A673 (cell line): Measurements from ENCODE around the gene CNNM3. TPM values are rescaled to one million over a fixed set of nuclear protein-coding genes. Genes with fewer than 3 reads are reported as not detected.

Experiments used
- BruUV-seq: library from RNA; stranded (reverse); fragments of 400-500 nt; replicated peaks from 2 replicates; lab custom pipeline; 2021; lab: Mats Ljungman, UMichigan
- CTCF ChIA-PET: fragments of 300-600 bp; sonication (Branson Sonifier 250); formaldehyde crosslinking; loops from one replicate; lab custom pipeline; 2022; ENCODE audit warnings: antibody characterized with exemption; lab: Charles Lee
- POLR2A ChIA-PET: fragments of 300-600 bp; sonication (Branson Sonifier 250); formaldehyde crosslinking; loops from one replicate; lab custom pipeline; 2022; ENCODE audit warnings: antibody characterized with exemption; ENCODE audit not compliant: low non-redundant PET; lab: Charles Lee
- DNase-seq: peaks from one replicate; pipeline ENCODE4 v3.0.0-alpha.2; 2015; ENCODE audit warnings: low spot score
- H3K27ac ChIP-seq: fragments of 200-600 bp; sonication (generic); 2 replicates; pipeline ENCODE4 v1.5.1; 2016; ENCODE audit warnings: mixed run types, low read depth, mild to moderate bottlenecking, mixed read lengths, antibody characterized with exemption, low read length; ENCODE audit not compliant: poor library complexity, severe bottlenecking
- H3K27me3 ChIP-seq: fragments of 200-600 bp; sonication (generic); replicated peaks from 2 replicates; pipeline ENCODE4 v1.6.1; 2017; ENCODE audit warnings: mixed run types, low read depth, mild to moderate bottlenecking, mixed read lengths, antibody characterized with exemption, low read length; ENCODE audit not compliant: insufficient read depth, poor library complexity
- H3K36me3 ChIP-seq: fragments of 200-600 bp; sonication (generic); 2 replicates; pipeline ENCODE4 v1.6.1; 2016; ENCODE audit warnings: mixed run types, mild to moderate bottlenecking, mixed read lengths, antibody characterized with exemption, low read length; ENCODE audit not compliant: insufficient read depth, poor library complexity, severe bottlenecking
- H3K4me1 ChIP-seq: fragments of 200-600 bp; sonication (generic); 2 replicates; pipeline ENCODE4 v1.6.1; 2017; ENCODE audit warnings: mixed run types, mild to moderate bottlenecking, mixed read lengths, antibody characterized with exemption, low read length; ENCODE audit not compliant: insufficient read depth, poor library complexity, severe bottlenecking
- H3K4me3 ChIP-seq: fragments of 200-600 bp; sonication (generic); 2 replicates; pipeline ENCODE4 v1.5.1; 2016; ENCODE audit warnings: low read depth, mixed run types, mild to moderate bottlenecking, mixed read lengths, low read length; ENCODE audit not compliant: poor library complexity, severe bottlenecking
- H3K9me3 ChIP-seq: fragments of 200-600 bp; sonication (generic); 2 replicates; pipeline ENCODE4 v1.6.1; 2016; ENCODE audit warnings: mixed run types, low read depth, mild to moderate bottlenecking, mixed read lengths, antibody characterized with exemption, low read length; ENCODE audit not compliant: poor library complexity, severe bottlenecking
- CTCF ChIP-seq: fragments of 300-800, 200-600 bp; sonication (generic); conservative IDR thresholded peaks from 2 replicates; pipeline ENCODE4 v1.5.1; 2017; ENCODE audit warnings: low read depth, mild to moderate bottlenecking, antibody characterized with exemption, low read length, moderate library complexity, mixed read lengths
- EZH2 ChIP-seq: fragments of 200-600 bp; sonication (generic); IDR thresholded peaks from 2 replicates; pipeline ENCODE4 v1.6.1; 2017; ENCODE audit warnings: borderline replicate concordance, low read depth, mild to moderate bottlenecking, mixed read lengths, antibody characterized with exemption, low read length; ENCODE audit not compliant: poor library complexity, severe bottlenecking
- intact Hi-C: fragments of 100-400 bp; cut with micrococcal nuclease; formaldehyde crosslinking; loops from one replicate; pipeline ENCODE4 v1.10.0; 2022; ENCODE audit not compliant: unreplicated experiment
- total RNA-seq: library from RNA; stranded (reverse); gene quantifications from 2 replicates; pipeline ENCODE4 v1.2.3, GENCODE V29; 2021

Gene CNNM3
- total RNA-seq, 1 experiment from 2014 or later, result 20.9 TPM

- Histone ChIP-seq H3K36me3 (peaks cover 18% of the 10 kb centered on the region), H3K27me3 (no peaks in the 10 kb centered on the region), H3K4me3 (no peak overlapping the region), H3K4me1 (no peaks in the 10 kb centered on the region), H3K9me3 (no peaks in the 10 kb centered on the region), H3K27ac (no peak overlapping the region)
- intact Hi-C loops, result no loop called here
- BruUV-seq, result no TSS peak
- ChIA-PET POLR2A (interaction anchor here (0.5 kb wide), 1 partner anchor 669 kb away, joined by 6 read pairs; no protein-coding TSS in a partner anchor), CTCF (no interaction called here)
- no peak for TF ChIP-seq EZH2
- TF ChIP-seq CTCF, result no peak
- no peak for DNase-seq
Observed at GRCh38 chr2:96835830-96836229, 19.8 kb downstream of the CNNM3 start.

- Histone ChIP-seq H3K27me3 (no peaks in the 10 kb centered on the region), H3K36me3 (peaks cover 10% of the 10 kb centered on the region), H3K4me3 (no peak overlapping the region), H3K9me3 (no peaks in the 10 kb centered on the region), H3K27ac (no peak overlapping the region), H3K4me1 (no peaks in the 10 kb centered on the region)
- intact Hi-C loops, result no loop called here
- no peak for DNase-seq
- no TSS peak for BruUV-seq
- no peak for TF ChIP-seq EZH2
- TF ChIP-seq CTCF, result no peak
- ChIA-PET CTCF (no interaction called here), POLR2A (no interaction called here)
Observed at GRCh38 chr2:96837575-96837974, 21.5 kb downstream of the CNNM3 start.

GRCh38 chr2:96838345-96839292, 22.6 kb downstream of the CNNM3 start:
- Histone ChIP-seq H3K4me1 (no peaks in the 10 kb centered on the region), H3K4me3 (no peak overlapping the region), H3K36me3 (no peaks in the 10 kb centered on the region), H3K27me3 (no peaks in the 10 kb centered on the region), H3K9me3 (no peaks in the 10 kb centered on the region), H3K27ac (no peak overlapping the region)
- POLR2A ChIA-PET, result interaction anchor here (0.5 kb wide), 1 partner anchor 30 kb away, joined by 3 read pairs; no protein-coding TSS in a partner anchor
- CTCF ChIA-PET, result no interaction called here
- no TSS peak for BruUV-seq
- intact Hi-C loops, result no loop called here
- no peak for DNase-seq
- TF ChIP-seq EZH2 (no peak), CTCF (no peak)
